H1 (cell line): ENCODE measurements around the gene CRIP1. TPM values are rescaled to one million over a fixed set of nuclear protein-coding genes. Genes with fewer than 3 reads are reported as not detected.
A peak's percentile ranks its signal among the peaks of the same experiment; 100 is the strongest.

Experiments used
- CTCF ChIA-PET: fragments of 300-600 bp; sonication (Branson Sonifier 250); formaldehyde crosslinking; loops from one replicate; lab custom pipeline; 2021; ENCODE audit not compliant: partially characterized antibody; lab: Charles Lee
- POLR2A ChIA-PET: fragments of 300-600 bp; sonication (Branson Sonifier 250); formaldehyde crosslinking; loops from one replicate; lab custom pipeline; 2021; ENCODE audit warnings: inconsistent platforms; ENCODE audit not compliant: partially characterized antibody; lab: Charles Lee
- DNase-seq, 2 experiments: peaks; one replicate each; pipeline versions ENCODE4 v3.0.0 to v3.0.0-alpha.2; 2010 to 2022; ENCODE audit warnings: low spot score in 2 of 2, low read depth in 1 of 2, mixed read lengths in 1 of 2
- FAIRE-seq: peaks from 2 replicates; lab custom pipeline; 2011; peaks lifted over from hg19 to GRCh38; lab: Jason Lieb, UNC
- H2AFZ ChIP-seq: 2 replicates; pipeline ENCODE4 v1.8.1; 2012; ENCODE audit warnings: low read length, inconsistent platforms
- H2AK5ac ChIP-seq: 2 replicates; pipeline ENCODE4 v1.6.1; 2013; ENCODE audit warnings: low read depth, low read length
- H2BK120ac ChIP-seq: replicated peaks from 2 replicates; pipeline ENCODE3; 2013; ENCODE audit warnings: low read depth, low read length, inconsistent platforms
- H2BK12ac ChIP-seq: 2 replicates; pipeline ENCODE4 v1.6.1; 2013; ENCODE audit warnings: low read depth, low read length
- H2BK15ac ChIP-seq: 2 replicates; pipeline ENCODE4 v1.6.1; 2013; ENCODE audit warnings: low read length
- H2BK20ac ChIP-seq: 2 replicates; pipeline ENCODE4 v1.6.1; 2013; ENCODE audit warnings: low read length
- H2BK5ac ChIP-seq: 2 replicates; pipeline ENCODE4 v1.6.1; 2013; ENCODE audit warnings: low read depth, low read length
- H3K14ac ChIP-seq: 2 replicates; pipeline ENCODE4 v1.6.1; 2013; ENCODE audit warnings: inconsistent platforms; ENCODE audit not compliant: insufficient read length
- H3K18ac ChIP-seq: 2 replicates; pipeline ENCODE4 v1.6.1; 2013; ENCODE audit warnings: low read length; ENCODE audit errors: extremely low read depth
- H3K23ac ChIP-seq: 2 replicates; pipeline ENCODE4 v1.6.1; 2013; ENCODE audit warnings: inconsistent platforms; ENCODE audit not compliant: insufficient read length
- H3K23me2 ChIP-seq: 2 replicates; pipeline ENCODE4 v1.6.1; 2013; ENCODE audit warnings: low read depth, low read length
- H3K27ac ChIP-seq: 2 replicates; pipeline ENCODE4 v1.6.1; 2011; ENCODE audit warnings: low read depth, low read length, inconsistent platforms
- H3K27me3 ChIP-seq, 4 experiments: replicated peaks in 1 of 4; 1 replicate in 1 of 4; 2 replicates in 3 of 4; pipeline versions ENCODE4 v1.6.1 to v1.8.1; 2011 to 2013; ENCODE audit warnings: low read length in 3 of 4, mild to moderate bottlenecking in 3 of 4, inconsistent platforms in 2 of 4, mixed read lengths in 2 of 4, moderate library complexity in 1 of 4; ENCODE audit not compliant: control insufficient read depth in 3 of 4, insufficient read depth in 3 of 4; ENCODE audit errors: extremely low read depth in 1 of 4
- H3K36me3 ChIP-seq, 4 experiments: 2 replicates each; pipeline versions ENCODE4 v1.6.1 to v1.8.1; 2011 to 2013; ENCODE audit warnings: mild to moderate bottlenecking in 4 of 4, low read length in 3 of 4, moderate library complexity in 2 of 4, control low read depth in 1 of 4, inconsistent platforms in 1 of 4; ENCODE audit not compliant: insufficient read depth in 4 of 4, control insufficient read depth in 2 of 4
- H3K4ac ChIP-seq: replicated peaks from 2 replicates; pipeline ENCODE3; 2013; ENCODE audit warnings: low read length, low read depth, mixed read lengths, inconsistent platforms; ENCODE audit not compliant: insufficient read length
- H3K4me1 ChIP-seq, 4 experiments: replicated peaks in 1 of 4; 1 replicate in 1 of 4; 2 replicates in 3 of 4; pipeline versions ENCODE4 v1.6.1 to v1.8.1; 2011 to 2013; ENCODE audit warnings: low read length in 3 of 4, inconsistent platforms in 2 of 4, mixed read lengths in 1 of 4; ENCODE audit not compliant: insufficient read depth in 4 of 4, control insufficient read depth in 3 of 4
- H3K4me2 ChIP-seq, 2 experiments: 2 replicates each; pipeline versions ENCODE4 v1.6.1 to v1.8.1; 2011 to 2013; ENCODE audit warnings: low read depth in 2 of 2, low read length in 2 of 2, control low read depth in 1 of 2, inconsistent platforms in 1 of 2, mild to moderate bottlenecking in 1 of 2; ENCODE audit not compliant: insufficient read depth in 1 of 2
- H3K4me3 ChIP-seq, 4 experiments: fragments of 200-600, 300-600 bp in 1 of 4; sonication (generic), shearing (Covaris generic), sonication (Bioruptor Twin) in 1 of 4; 2 replicates each; pipeline versions ENCODE4 v1.5.1 to v1.8.1; 2011 to 2016; ENCODE audit warnings: low read length in 4 of 4, low read depth in 3 of 4, control low read depth in 2 of 4, inconsistent platforms in 2 of 4, mild to moderate bottlenecking in 2 of 4, mixed read lengths in 1 of 4, moderate library complexity in 1 of 4; ENCODE audit not compliant: insufficient read depth in 2 of 4; ENCODE audit errors: extremely low read depth in 1 of 4
- H3K56ac ChIP-seq: replicated peaks from 2 replicates; pipeline ENCODE3; 2013; ENCODE audit warnings: low read depth, mild to moderate bottlenecking, mixed read lengths, low read length, inconsistent platforms; ENCODE audit not compliant: insufficient read length
- H3K79me1 ChIP-seq: 2 replicates; pipeline ENCODE4 v1.6.1; 2013; ENCODE audit warnings: low read depth, low read length, control low read depth
- H3K79me2 ChIP-seq, 2 experiments: 2 replicates each; pipeline versions ENCODE4 v1.6.1 to v1.8.1; 2012 to 2013; ENCODE audit warnings: low read length in 2 of 2, mild to moderate bottlenecking in 2 of 2, inconsistent platforms in 1 of 2; ENCODE audit not compliant: insufficient read depth in 2 of 2, control insufficient read depth in 1 of 2
- H3K9ac ChIP-seq, 4 experiments: replicated peaks in 1 of 4; 1 replicate in 1 of 4; 2 replicates in 3 of 4; pipeline versions ENCODE4 v1.6.1 to v1.8.1; 2011 to 2013; ENCODE audit warnings: low read depth in 3 of 4, low read length in 3 of 4, control low read depth in 2 of 4, mild to moderate bottlenecking in 2 of 4, moderate library complexity in 2 of 4, inconsistent platforms in 1 of 4; ENCODE audit errors: extremely low read depth in 1 of 4
- H3K9me3 ChIP-seq, 2 experiments: 2 replicates each; pipeline versions ENCODE4 v1.6.1 to v1.8.1; 2012 to 2013; ENCODE audit warnings: mild to moderate bottlenecking in 2 of 2, moderate library complexity in 2 of 2, control low read depth in 1 of 2, inconsistent platforms in 1 of 2, low read depth in 1 of 2, low read length in 1 of 2, mixed read lengths in 1 of 2; ENCODE audit not compliant: insufficient read depth in 2 of 2
- H4K20me1 ChIP-seq, 2 experiments: replicated peaks in 1 of 2; 2 replicates each; pipeline versions ENCODE3 to v1.8.1; 2011 to 2013; ENCODE audit warnings: inconsistent platforms in 2 of 2, low read length in 2 of 2, mild to moderate bottlenecking in 1 of 2; ENCODE audit not compliant: insufficient read depth in 2 of 2, control insufficient read depth in 1 of 2
- H4K5ac ChIP-seq: 2 replicates; pipeline ENCODE4 v1.6.1; 2013; ENCODE audit warnings: low read length, low read depth, mixed read lengths, inconsistent platforms; ENCODE audit not compliant: insufficient read length
- H4K8ac ChIP-seq: 2 replicates; pipeline ENCODE4 v1.8.0; 2013; ENCODE audit warnings: mild to moderate bottlenecking, moderate library complexity, low read length, inconsistent platforms; ENCODE audit not compliant: insufficient read depth; ENCODE audit errors: extremely low read depth
- H4K91ac ChIP-seq: replicated peaks from 2 replicates; pipeline ENCODE3; 2013; ENCODE audit warnings: low read length, mixed read lengths, inconsistent platforms; ENCODE audit not compliant: insufficient read length
- BCL11A ChIP-seq, 2 experiments: IDR thresholded peaks; one replicate each; pipeline ENCODE4 v1.6.1; 2011; ENCODE audit warnings: low read depth in 2 of 2, low read length in 2 of 2, mild to moderate bottlenecking in 2 of 2
- BRCA1 ChIP-seq: IDR thresholded peaks from 2 replicates; pipeline ENCODE4 v1.6.1; 2012; ENCODE audit warnings: low read depth, low read length, improper control_type of control experiment
- CHD2 ChIP-seq: IDR thresholded peaks from 2 replicates; pipeline ENCODE4 v1.6.1; 2012; ENCODE audit warnings: low read length, improper control_type of control experiment
- CTBP2 ChIP-seq: IDR thresholded peaks from 2 replicates; pipeline ENCODE4 v1.7.0; 2011; ENCODE audit warnings: borderline replicate concordance, mild to moderate bottlenecking, moderate library complexity, mixed read lengths, low read length; ENCODE audit not compliant: insufficient read depth, insufficient read length
- HDAC6 ChIP-seq: IDR thresholded peaks from one replicate; pipeline ENCODE4 v1.7.1; 2012; ENCODE audit warnings: low read depth, mild to moderate bottlenecking, inconsistent platforms, low read length, moderate library complexity
- KDM4A ChIP-seq: IDR thresholded peaks from one replicate; pipeline ENCODE4 v1.7.1; 2012; ENCODE audit warnings: low read depth, mild to moderate bottlenecking, moderate library complexity, low read length, inconsistent platforms; ENCODE audit not compliant: severe bottlenecking
- NANOG ChIP-seq: IDR thresholded peaks from 2 replicates; pipeline ENCODE4 v1.6.1; 2011; ENCODE audit warnings: low read length, low read depth, mild to moderate bottlenecking, inconsistent platforms; ENCODE audit not compliant: insufficient read depth, poor library complexity, severe bottlenecking
- RXRA ChIP-seq: IDR thresholded peaks from 2 replicates; pipeline ENCODE4 v1.6.1; 2011; ENCODE audit warnings: low read depth, mild to moderate bottlenecking, low read length, moderate library complexity; ENCODE audit not compliant: insufficient read depth
- SRF ChIP-seq: IDR thresholded peaks from 2 replicates; pipeline ENCODE4 v1.6.1; 2011; ENCODE audit warnings: mild to moderate bottlenecking, low read depth, low read length, moderate library complexity
- WGBS, 2 experiments: shearing (Covaris generic) in 1 of 2; methylation state at CpG; one replicate each; pipeline versions ENCODE4 v1.1.6 to v1.1.7; 2013 to 2015; ENCODE audit warnings: low lambda C conversion rate in 2 of 2, mixed read lengths in 2 of 2, inconsistent platforms in 1 of 2, low coverage in 1 of 2, missing lambda C conversion rate in 1 of 2; ENCODE audit not compliant: insufficient replicate concordance in 2 of 2, insufficient coverage in 1 of 2, insufficient read length in 1 of 2; ENCODE audit errors: extremely low coverage in 1 of 2, missing lambda C conversion rate in 1 of 2; 5-methylcytosine and 5-hydroxymethylcytosine counted together
- polyA plus RNA-seq, 7 experiments: library from polyadenylated mRNA; depleted of rRNA in 3 of 7; stranded (reverse) in 5 of 7; unstranded in 2 of 7; fragments of >200 nt in 5 of 7; fragments of 200-250 nt in 2 of 7; gene quantifications; 1 replicate in 5 of 7; 2 replicates in 1 of 7; 4 replicates in 1 of 7; pipeline versions ENCODE4 v1.2.1 to v1.2.3, GENCODE V29; 2011 to 2013; ENCODE audit warnings: missing spikeins in 2 of 7, mixed read lengths in 2 of 7
- total RNA-seq: library from RNA; stranded (reverse); fragmentation: NEBNext Ultra II Directional; extraction: Animal tissue kit (Norgen Biotek cat#: 25700); gene quantifications from 2 replicates; pipeline ENCODE4 v1.2.1, GENCODE V29; 2021
- TF ChIP-seq, protein P1 (sequence below): IDR thresholded peaks from 2 replicates; pipeline ENCODE4 v1.6.1; 2012; ENCODE audit warnings: low read length, inconsistent platforms

Gene CRIP1
- total and polyA plus RNA-seq, 2 of the 8 experiments (the other 6 are each of a cell fraction or from before 2014, with no cell fraction given): 1.2 to 2.2 TPM

DNA sequence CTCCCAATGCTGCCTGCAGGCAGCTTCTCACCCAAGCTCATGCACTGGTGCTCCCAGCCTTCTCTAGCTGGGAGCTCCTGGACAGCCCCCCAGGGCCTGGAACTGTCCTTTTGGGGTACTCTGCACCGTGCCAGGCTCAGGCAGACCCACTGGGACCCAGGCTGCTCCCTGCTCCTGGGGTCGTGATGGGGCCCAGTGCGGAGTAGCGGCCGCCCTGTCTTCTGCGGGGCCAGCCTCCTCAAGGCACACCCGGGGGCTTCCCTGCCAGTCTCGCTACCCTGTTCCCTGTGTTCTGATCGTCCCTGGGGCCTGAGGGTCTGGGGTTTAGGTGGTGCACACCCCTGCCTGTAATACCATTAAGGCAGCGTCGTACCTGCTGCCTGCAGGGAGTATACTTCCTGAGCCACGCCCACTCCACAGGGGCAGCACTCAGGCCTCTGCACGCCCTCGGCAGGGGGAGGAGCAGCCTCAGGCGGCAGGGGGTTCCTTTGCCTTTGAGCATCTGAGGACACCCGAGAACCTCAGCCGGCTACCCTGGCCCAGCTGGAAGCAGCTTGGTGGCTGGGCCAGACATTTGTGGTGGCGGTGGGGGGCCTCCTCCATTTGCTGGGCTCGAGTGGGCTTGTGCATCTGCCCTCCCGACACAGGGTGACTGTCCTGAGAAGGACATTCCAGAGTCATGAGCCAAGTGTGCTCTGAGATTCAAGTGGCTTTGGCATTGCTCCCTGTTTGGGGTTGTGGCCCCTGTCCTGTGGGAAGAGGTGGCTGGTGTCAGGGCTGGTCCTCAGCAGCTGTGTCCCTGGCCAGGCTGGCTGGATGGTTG, 21.3 kb upstream of the CRIP1 start:
- H2AK5ac ChIP-seq: no peak overlapping the region
- H3K4me2 ChIP-seq: no peak overlapping the region
- no peak overlapping the region for H2BK20ac ChIP-seq
- no peak overlapping the region for H4K5ac ChIP-seq
- H3K14ac ChIP-seq: no peak overlapping the region
- H3K23me2 ChIP-seq: no peaks in the 10 kb centered on the region
- no peaks in the 10 kb centered on the region for H3K27me3 ChIP-seq
- H3K9me3 ChIP-seq: no peaks in the 10 kb centered on the region
- H2BK5ac ChIP-seq: no peak overlapping the region
- DNase-seq: no peak
- H3K4me3 ChIP-seq: no peak overlapping the region
- H2BK15ac ChIP-seq: no peak overlapping the region
- no peaks in the 10 kb centered on the region for H3K79me1 ChIP-seq
- H3K9ac ChIP-seq: no peak overlapping the region
- no peak overlapping the region for H4K91ac ChIP-seq
- peaks cover 0 to 8% (median 1%) of the 10 kb centered on the region in 4 experiments; a peak in 3 of 7 replicates for H3K4me1 ChIP-seq
- H3K23ac ChIP-seq: no peak overlapping the region
- H2BK12ac ChIP-seq: no peak overlapping the region
- H3K56ac ChIP-seq: no peak overlapping the region
- ChIA-PET CTCF (interaction anchor here (0.6 to 1.9 kb wide), 5 partner anchors 9 to 160 kb away, joined by 3 to 5 read pairs (median 3); no protein-coding TSS in a partner anchor), POLR2A (no interaction called here)
- peaks cover 11 to 32% of the 10 kb centered on the region in 2 experiments for H4K20me1 ChIP-seq
- peaks cover 14 to 81% (median 41%) of the 10 kb centered on the region in 4 experiments; a peak in 7 of 8 replicates for H3K36me3 ChIP-seq
- no peaks in the 10 kb centered on the region; a peak in 1 of 4 replicates for H3K79me2 ChIP-seq
- H2BK120ac ChIP-seq: no peak overlapping the region
- H3K18ac ChIP-seq: peak overlapping the region; percentile 19; the same call in 1 of the 2 replicates
- no peak overlapping the region for H4K8ac ChIP-seq
- H2AFZ ChIP-seq: no peak overlapping the region
- no peak overlapping the region for H3K4ac ChIP-seq
- H3K27ac ChIP-seq: no peak overlapping the region
- WGBS, 2 experiments: 89% methylated on average over 17 of the region's 20 CpGs; no CpG with 5 or more reads in 1 of the 2 experiments
- FAIRE-seq: no peak
- TF ChIP-seq RXRA (no peak), SRF (no peak), BCL11A (IDR thresholded peaks at IDR 0.05; ENCODE audit: low read depth in 2 of 2, low read length in 2 of 2) (no peak), HDAC6 (no peak), NANOG (no peak), BRCA1 (no peak), CHD2 (no peak), CTBP2 (no peak), KDM4A (no peak)
- TF ChIP-seq, protein P1, sequence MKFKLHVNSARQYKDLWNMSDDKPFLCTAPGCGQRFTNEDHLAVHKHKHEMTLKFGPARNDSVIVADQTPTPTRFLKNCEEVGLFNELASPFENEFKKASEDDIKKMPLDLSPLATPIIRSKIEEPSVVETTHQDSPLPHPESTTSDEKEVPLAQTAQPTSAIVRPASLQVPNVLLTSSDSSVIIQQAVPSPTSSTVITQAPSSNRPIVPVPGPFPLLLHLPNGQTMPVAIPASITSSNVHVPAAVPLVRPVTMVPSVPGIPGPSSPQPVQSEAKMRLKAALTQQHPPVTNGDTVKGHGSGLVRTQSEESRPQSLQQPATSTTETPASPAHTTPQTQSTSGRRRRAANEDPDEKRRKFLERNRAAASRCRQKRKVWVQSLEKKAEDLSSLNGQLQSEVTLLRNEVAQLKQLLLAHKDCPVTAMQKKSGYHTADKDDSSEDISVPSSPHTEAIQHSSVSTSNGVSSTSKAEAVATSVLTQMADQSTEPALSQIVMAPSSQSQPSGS: no peak
